H9 (cell line): Measurements from ENCODE around the gene TNFRSF6B. TPM values are rescaled to one million over a fixed set of nuclear protein-coding genes. Genes with fewer than 3 reads are reported as not detected.

Experiments used
- DNase-seq: peaks from one replicate; pipeline ENCODE4 v3.0.0-alpha.2; 2017
- H2AFZ ChIP-seq: one replicate; pipeline ENCODE4 v1.6.1; 2013; ENCODE audit warnings: mild to moderate bottlenecking, low read length, control low read depth, moderate library complexity
- H2AK5ac ChIP-seq: 2 replicates; pipeline ENCODE4 v1.6.1; 2013; ENCODE audit warnings: low read length, control low read depth, mixed read lengths; ENCODE audit not compliant: insufficient read length
- H2BK120ac ChIP-seq: one replicate; pipeline ENCODE4 v1.6.1; 2013; ENCODE audit warnings: low read depth, mild to moderate bottlenecking, low read length, control low read depth, inconsistent platforms; ENCODE audit not compliant: poor library complexity, severe bottlenecking
- H2BK12ac ChIP-seq: 2 replicates; pipeline ENCODE4 v1.6.1; 2013; ENCODE audit warnings: low read length, control low read depth, mixed read lengths, low read depth; ENCODE audit not compliant: insufficient read length
- H2BK15ac ChIP-seq: 2 replicates; pipeline ENCODE4 v1.6.1; 2013; ENCODE audit warnings: low read depth, low read length, control low read depth
- H2BK20ac ChIP-seq: one replicate; pipeline ENCODE4 v1.6.1; 2013; ENCODE audit warnings: low read depth, mild to moderate bottlenecking, low read length, control low read depth, inconsistent platforms; ENCODE audit not compliant: poor library complexity, severe bottlenecking
- H2BK5ac ChIP-seq: 2 replicates; pipeline ENCODE4 v1.6.1; 2013; ENCODE audit warnings: low read length, control low read depth, mixed read lengths; ENCODE audit not compliant: insufficient read length
- H3K14ac ChIP-seq: 2 replicates; pipeline ENCODE4 v1.6.1; 2013; ENCODE audit warnings: low read length, control low read depth; ENCODE audit not compliant: insufficient read depth
- H3K18ac ChIP-seq: 2 replicates; pipeline ENCODE4 v1.6.1; 2013; ENCODE audit warnings: low read depth, mild to moderate bottlenecking, mixed read lengths, low read length, control low read depth; ENCODE audit not compliant: insufficient read length
- H3K23ac ChIP-seq: 2 replicates; pipeline ENCODE4 v1.6.1; 2013; ENCODE audit warnings: low read length, control low read depth, mixed read lengths, low read depth; ENCODE audit not compliant: insufficient read length
- H3K23me2 ChIP-seq: 2 replicates; pipeline ENCODE4 v1.6.1; 2013; ENCODE audit warnings: low read depth, mild to moderate bottlenecking, mixed read lengths, low read length, control low read depth; ENCODE audit not compliant: insufficient read length, poor library complexity, severe bottlenecking
- H3K27ac ChIP-seq: 2 replicates; pipeline ENCODE4 v1.5.1; 2013; ENCODE audit warnings: low read length, control low read depth, mixed read lengths, low read depth; ENCODE audit not compliant: insufficient read length
- H3K27me3 ChIP-seq: 2 replicates; pipeline ENCODE4 v1.6.1; 2013; ENCODE audit warnings: low read length, control low read depth, inconsistent platforms; ENCODE audit not compliant: insufficient read depth
- H3K4ac ChIP-seq: 2 replicates; pipeline ENCODE4 v1.6.1; 2013; ENCODE audit warnings: low read depth, mild to moderate bottlenecking, control low read depth, inconsistent platforms, low read length, moderate library complexity
- H3K4me1 ChIP-seq: 2 replicates; pipeline ENCODE4 v1.6.1; 2013; ENCODE audit warnings: low read length, control low read depth, inconsistent platforms; ENCODE audit not compliant: insufficient read depth
- H3K4me2 ChIP-seq: 2 replicates; pipeline ENCODE4 v1.6.1; 2013; ENCODE audit warnings: low read length, control low read depth, mixed read lengths; ENCODE audit not compliant: insufficient read length, insufficient read depth
- H3K56ac ChIP-seq: 2 replicates; pipeline ENCODE4 v1.6.1; 2013; ENCODE audit warnings: low read depth, mild to moderate bottlenecking, mixed read lengths, low read length, control low read depth; ENCODE audit not compliant: insufficient read length
- H3K79me1 ChIP-seq: 2 replicates; pipeline ENCODE4 v1.6.1; 2013; ENCODE audit warnings: low read depth, mild to moderate bottlenecking, moderate library complexity, low read length, control low read depth, inconsistent platforms; ENCODE audit not compliant: insufficient read depth, poor library complexity, severe bottlenecking
- H3K79me2 ChIP-seq: 2 replicates; pipeline ENCODE4 v1.6.1; 2013; ENCODE audit warnings: low read length, control low read depth, inconsistent platforms; ENCODE audit not compliant: insufficient read depth
- H3K9ac ChIP-seq: 2 replicates; pipeline ENCODE4 v1.6.1; 2013; ENCODE audit warnings: low read length, control low read depth, mixed read lengths; ENCODE audit not compliant: insufficient read length; ENCODE audit errors: extremely low read depth
- H3K9me3 ChIP-seq: one replicate; pipeline ENCODE4 v1.6.1; 2013; ENCODE audit warnings: low read depth, low read length, inconsistent platforms; ENCODE audit not compliant: control insufficient read depth
- H3T11ph ChIP-seq: one replicate; pipeline ENCODE4 v1.6.1; 2013; ENCODE audit warnings: mild to moderate bottlenecking, low read length, control low read depth, inconsistent platforms
- H4K20me1 ChIP-seq: one replicate; pipeline ENCODE4 v1.6.1; 2013; ENCODE audit not compliant: control insufficient read depth, insufficient read length, insufficient read depth
- H4K5ac ChIP-seq: 2 replicates; pipeline ENCODE4 v1.6.1; 2013; ENCODE audit warnings: low read depth, mild to moderate bottlenecking, mixed read lengths, low read length, control low read depth; ENCODE audit not compliant: insufficient read length
- H4K8ac ChIP-seq: replicated peaks from 2 replicates; pipeline ENCODE4 v1.6.1; 2013; ENCODE audit warnings: low read length, control low read depth, mixed read lengths, low read depth; ENCODE audit not compliant: insufficient read length
- H4K91ac ChIP-seq: 2 replicates; pipeline ENCODE4 v1.6.1; 2013; ENCODE audit warnings: low read depth, mild to moderate bottlenecking, moderate library complexity, mixed read lengths, low read length, control low read depth; ENCODE audit not compliant: insufficient read length
- H3K27ac Mint-ChIP-seq, 3 experiments: 2 replicates in 2 of 3; 3 replicates in 1 of 3; pipeline ENCODE4 v1.8.0; 2020 to 2021; ENCODE audit warnings: mixed read lengths in 3 of 3, mild to moderate bottlenecking in 1 of 3, moderate library complexity in 1 of 3
- H3K27me3 Mint-ChIP-seq: 2 replicates; pipeline ENCODE4 v1.8.0; 2021; ENCODE audit warnings: low read depth, mild to moderate bottlenecking, moderate library complexity, mixed read lengths
- H3K36me3 Mint-ChIP-seq, 3 experiments: 2 replicates in 2 of 3; 3 replicates in 1 of 3; pipeline ENCODE4 v1.8.0; 2020 to 2021; ENCODE audit warnings: low read depth in 3 of 3, mixed read lengths in 3 of 3; ENCODE audit not compliant: insufficient read depth in 1 of 3
- H3K4me1 Mint-ChIP-seq, 2 experiments: 2 replicates each; pipeline ENCODE4 v1.8.0; 2020; ENCODE audit warnings: mixed read lengths in 2 of 2
- H3K4me3 Mint-ChIP-seq, 2 experiments: 2 replicates in 1 of 2; 3 replicates in 1 of 2; pipeline ENCODE4 v1.8.0; 2020 to 2021; ENCODE audit warnings: mild to moderate bottlenecking in 2 of 2, mixed read lengths in 2 of 2, moderate library complexity in 1 of 2
- H3K9me3 Mint-ChIP-seq, 2 experiments: 2 replicates in 1 of 2; 3 replicates in 1 of 2; pipeline ENCODE4 v1.8.0; 2020; ENCODE audit warnings: mild to moderate bottlenecking in 2 of 2, mixed read lengths in 2 of 2, moderate library complexity in 1 of 2
- WGBS: extraction: QIAGEN DNeasy Blood & Tissue Kit; methylation state at CpG from one replicate; pipeline ENCODE4 v1.1.7; 2013; ENCODE audit warnings: missing lambda C conversion rate, low lambda C conversion rate, mixed read lengths; ENCODE audit not compliant: insufficient read length; ENCODE audit errors: extremely low coverage; 5-methylcytosine and 5-hydroxymethylcytosine counted together
- total RNA-seq: library from RNA; stranded (reverse); gene quantifications from 2 replicates; pipeline ENCODE4 v1.2.1, GENCODE V29; 2021
- TF ChIP-seq, protein P1 (sequence below): fragments of 200-600 bp; sonication (generic); conservative IDR thresholded peaks from 3 replicates; pipeline ENCODE4 v1.8.0; 2021; ENCODE audit warnings: antibody characterized with exemption, mild to moderate bottlenecking

TNFRSF6B gene
- total RNA-seq, 1 experiment from 2014 or later: not detected

- Histone ChIP-seq H4K20me1 (no peaks in the 10 kb centered on the region), H3K14ac (no peak overlapping the region), H3K4me1 (no peaks in the 10 kb centered on the region; the same call in 1 of the 2 replicates), H2BK20ac (no peak overlapping the region), H2BK5ac (no peak overlapping the region), H3K9me3 (no peaks in the 10 kb centered on the region), H3K79me1 (no peaks in the 10 kb centered on the region), H3K56ac (no peak overlapping the region), H3K18ac (no peak overlapping the region), H4K8ac (no peak overlapping the region), H3K4ac (no peak overlapping the region), H3K27ac (no peak overlapping the region), H3K4me2 (no peak overlapping the region), H3K9ac (no peak overlapping the region), H4K91ac (no peak overlapping the region), H3K23ac (no peak overlapping the region), H2BK12ac (no peak overlapping the region), H3K79me2 (no peaks in the 10 kb centered on the region), H2AFZ (no peak overlapping the region), H4K5ac (no peak overlapping the region), H3K23me2 (peaks cover 7% of the 10 kb centered on the region), H2AK5ac (no peak overlapping the region), H2BK15ac (no peak overlapping the region), H3K27me3 (no peaks in the 10 kb centered on the region; the same call in 1 of the 2 replicates), H2BK120ac (no peak overlapping the region), H3T11ph (no peak overlapping the region)
- TF ChIP-seq, protein P1, sequence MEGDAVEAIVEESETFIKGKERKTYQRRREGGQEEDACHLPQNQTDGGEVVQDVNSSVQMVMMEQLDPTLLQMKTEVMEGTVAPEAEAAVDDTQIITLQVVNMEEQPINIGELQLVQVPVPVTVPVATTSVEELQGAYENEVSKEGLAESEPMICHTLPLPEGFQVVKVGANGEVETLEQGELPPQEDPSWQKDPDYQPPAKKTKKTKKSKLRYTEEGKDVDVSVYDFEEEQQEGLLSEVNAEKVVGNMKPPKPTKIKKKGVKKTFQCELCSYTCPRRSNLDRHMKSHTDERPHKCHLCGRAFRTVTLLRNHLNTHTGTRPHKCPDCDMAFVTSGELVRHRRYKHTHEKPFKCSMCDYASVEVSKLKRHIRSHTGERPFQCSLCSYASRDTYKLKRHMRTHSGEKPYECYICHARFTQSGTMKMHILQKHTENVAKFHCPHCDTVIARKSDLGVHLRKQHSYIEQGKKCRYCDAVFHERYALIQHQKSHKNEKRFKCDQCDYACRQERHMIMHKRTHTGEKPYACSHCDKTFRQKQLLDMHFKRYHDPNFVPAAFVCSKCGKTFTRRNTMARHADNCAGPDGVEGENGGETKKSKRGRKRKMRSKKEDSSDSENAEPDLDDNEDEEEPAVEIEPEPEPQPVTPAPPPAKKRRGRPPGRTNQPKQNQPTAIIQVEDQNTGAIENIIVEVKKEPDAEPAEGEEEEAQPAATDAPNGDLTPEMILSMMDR: no peak
- Mint-ChIP-seq H3K9me3 (no peaks in the 10 kb centered on the region), H3K27ac (no peak overlapping the region), H3K4me1 (peaks cover 7 to 20% of the 10 kb centered on the region in 2 experiments), H3K4me3 (no peak overlapping the region), H3K27me3 (no peaks in the 10 kb centered on the region), H3K36me3 (peaks cover 16 to 42% (median 33%) of the 10 kb centered on the region in 3 experiments)
- no CpG with 5 or more reads among the region's 22 CpGs for WGBS
- DNase-seq: no peak
These were observed 35.3 kb upstream of the TNFRSF6B start for GRCh38 chr20:63661108-63661507.
